Heart left ventricle (tissue), 16 donors: ENCODE results near the gene ZBTB12. TPM values are rescaled to one million over a fixed set of nuclear protein-coding genes. Genes with fewer than 3 reads are reported as not detected.

Experiments used
- ATAC-seq, 4 donors: fragments of 200-7000 bp; cut with Tn5 transposase; one replicate each; pipeline ENCODE4 v1.9.1; 2020 to 2022; ENCODE audit warnings: moderate library complexity in 4 of 4, mild to moderate bottlenecking in 3 of 4, moderate number of reproducible peaks in 1 of 4
- DNase-seq, 5 donors: peaks; one replicate each; pipeline ENCODE4 v3.0.0-alpha.2; 2020
- H3K27ac ChIP-seq, 12 donors: fragments of 200-600 bp; sonication (generic) in 4 of 12; one replicate each; pipeline versions ENCODE4 v1.5.0 to v1.8.0; 2016 to 2022; ENCODE audit warnings: mild to moderate bottlenecking in 2 of 12
- H3K27me3 ChIP-seq, 9 donors: fragments of 200-600 bp; sonication (generic) in 2 of 9; one replicate each; pipeline versions ENCODE4 v1.5.1 to v1.8.0; 2016 to 2022; ENCODE audit warnings: mild to moderate bottlenecking in 3 of 9
- H3K36me3 ChIP-seq, 9 donors: fragments of 200-600 bp; sonication (generic) in 2 of 9; one replicate each; pipeline versions ENCODE4 v1.5.0 to v1.8.0; 2018 to 2022; ENCODE audit warnings: mild to moderate bottlenecking in 2 of 9
- H3K4me1 ChIP-seq, 12 donors: fragments of 200-600 bp; sonication (generic) in 4 of 12; one replicate each; pipeline versions ENCODE4 v1.5.0 to v1.8.0; 2016 to 2022; ENCODE audit warnings: mild to moderate bottlenecking in 3 of 12
- H3K4me3 ChIP-seq, 12 donors: fragments of 200-600 bp; sonication (generic) in 4 of 12; one replicate each; pipeline versions ENCODE4 v1.5.0 to v1.8.0; 2017 to 2022; ENCODE audit warnings: mild to moderate bottlenecking in 9 of 12, moderate library complexity in 4 of 12
- H3K9me3 ChIP-seq, 12 donors: fragments of 200-600 bp; sonication (generic) in 4 of 12; one replicate each; pipeline versions ENCODE4 v1.5.0 to v1.8.0; 2016 to 2022; ENCODE audit warnings: mild to moderate bottlenecking in 1 of 12
- POLR2A ChIP-seq, 2 donors: fragments of 450-650 bp; IDR thresholded peaks; one replicate each; pipeline ENCODE4 v1.6.1; 2017; ENCODE audit warnings: antibody characterized with exemption in 2 of 2, mild to moderate bottlenecking in 2 of 2, moderate library complexity in 2 of 2
- WGBS, 4 donors: extraction: QIAGEN DNeasy Blood & Tissue Kit in 2 of 4; methylation state at CpG; one replicate each; pipeline versions ENCODE4 v1.1.5 to v1.1.7; 2013 to 2018; 5-methylcytosine and 5-hydroxymethylcytosine counted together
- intact Hi-C, 10 donors: fragments of 100-400 bp; cut with DNase I; formaldehyde crosslinking; loops; one replicate each; pipeline versions ENCODE4 v1.11.1 to v1.14.2; 2022
- polyA plus RNA-seq, 2 donors: library from polyadenylated mRNA; stranded (reverse); fragments of 200-250 nt; gene quantifications; one replicate each; pipeline ENCODE4 v1.2.3, GENCODE V29; 2013
- total RNA-seq, 9 donors: library from RNA; depleted of rRNA in 2 of 9; stranded (reverse); fragments of >200 nt in 2 of 9; fragmentation: NEBNext Ultra II Directional in 3 of 9; extraction: Animal tissue kit (Norgen Biotek cat#: 25700) in 3 of 9; gene quantifications; one replicate each; pipeline versions ENCODE4 v1.1.0 to v1.2.4, GENCODE V29; 2016 to 2023
- TF ChIP-seq, protein P1 (sequence below), 12 donors: fragments of 200-600 bp; sonication (generic) in 4 of 12; IDR thresholded peaks; one replicate each; pipeline versions ENCODE4 v1.5.0 to v1.8.0; 2018 to 2022; ENCODE audit warnings: antibody characterized with exemption in 12 of 12, mild to moderate bottlenecking in 5 of 12
- donor health status: ischemic (EF 13 %, LVEDD 7.1; RV severe dilation, severe dysfunction).
- donor health status: healthy with polysubstance abuse.
- donor health status: DM: no; HTN: yes; CAD: no.
- donor health status: DM: no; HTN: no; CAD: no.
- donor health status: ischemic (EF 25% LVEDD 6.9; RV normal size, moderate dysfunction).
- donor health status: ischemic (EF 25% LVEDD 5.7; RV mildly dilated, moderate dysfunction).
- donor health status: healthy.
- donor health status: DM: yes; HTN: yes; CAD: no.
- donor health status: ischemic (EF 35%, LVEDD 5.7; RV mildly dilated, moderate dysfunction).
- donor health status: nonischemic (EF 11% LVEDD 7.7; RV severe dilation, severe dysfunction).
- donor health status: DM: yes; HTN: yes; CAD: no.
- donor health status: PGD.
- donor health status: ischemic (EF 29% LVEDD 5.4; RV normal size, mild dysfunction).
- donor health status: nonischemic (EF 23%, LVEDD 6.1; RV moderate dilation, normal function).

Gene ZBTB12
- total and polyA plus RNA-seq, 11 donors: 0.99 to 4.3 (median 2.3) TPM

DNA sequence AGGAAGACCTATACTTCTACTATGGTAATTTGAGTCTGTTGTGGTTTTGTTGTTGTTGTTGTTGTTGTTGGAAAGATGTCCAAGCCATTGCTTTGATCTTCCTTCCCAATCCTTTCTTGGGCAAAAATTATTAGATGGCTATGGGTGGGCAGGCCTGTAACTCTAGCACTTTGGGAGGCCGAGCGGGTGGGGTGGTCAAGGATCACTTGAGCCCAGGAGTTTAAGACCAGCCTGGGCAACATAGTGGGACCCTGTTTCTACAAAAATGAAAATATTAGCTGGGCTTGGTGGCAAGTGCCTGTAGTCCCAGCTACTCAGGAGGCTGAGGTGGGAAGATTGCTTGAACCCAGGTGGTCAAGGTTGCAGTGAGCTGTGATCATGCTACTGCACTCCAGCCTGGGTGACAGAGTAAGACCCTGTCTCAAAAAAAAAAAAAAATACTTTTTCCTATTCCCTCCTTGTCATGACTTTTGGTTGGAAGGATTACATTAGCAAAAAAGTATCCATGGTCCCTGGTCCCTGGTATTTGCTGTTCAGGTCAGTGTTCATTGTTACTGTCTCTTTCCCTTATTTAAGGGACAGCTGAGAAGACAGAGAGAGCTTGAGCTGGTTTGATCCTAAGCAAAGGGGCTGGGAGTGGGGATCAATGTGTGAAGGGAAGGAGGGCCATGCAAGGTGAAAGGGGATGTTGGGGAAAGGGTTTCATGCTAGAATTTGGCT lies 51.0 kb downstream of the ZBTB12 start:
- ATAC-seq (no peak), DNase-seq (no peak)
- 91 to 99% (median 97%) methylated on average over 2 of the region's 2 CpGs for WGBS, 4 donors
- TF ChIP-seq, protein P1, sequence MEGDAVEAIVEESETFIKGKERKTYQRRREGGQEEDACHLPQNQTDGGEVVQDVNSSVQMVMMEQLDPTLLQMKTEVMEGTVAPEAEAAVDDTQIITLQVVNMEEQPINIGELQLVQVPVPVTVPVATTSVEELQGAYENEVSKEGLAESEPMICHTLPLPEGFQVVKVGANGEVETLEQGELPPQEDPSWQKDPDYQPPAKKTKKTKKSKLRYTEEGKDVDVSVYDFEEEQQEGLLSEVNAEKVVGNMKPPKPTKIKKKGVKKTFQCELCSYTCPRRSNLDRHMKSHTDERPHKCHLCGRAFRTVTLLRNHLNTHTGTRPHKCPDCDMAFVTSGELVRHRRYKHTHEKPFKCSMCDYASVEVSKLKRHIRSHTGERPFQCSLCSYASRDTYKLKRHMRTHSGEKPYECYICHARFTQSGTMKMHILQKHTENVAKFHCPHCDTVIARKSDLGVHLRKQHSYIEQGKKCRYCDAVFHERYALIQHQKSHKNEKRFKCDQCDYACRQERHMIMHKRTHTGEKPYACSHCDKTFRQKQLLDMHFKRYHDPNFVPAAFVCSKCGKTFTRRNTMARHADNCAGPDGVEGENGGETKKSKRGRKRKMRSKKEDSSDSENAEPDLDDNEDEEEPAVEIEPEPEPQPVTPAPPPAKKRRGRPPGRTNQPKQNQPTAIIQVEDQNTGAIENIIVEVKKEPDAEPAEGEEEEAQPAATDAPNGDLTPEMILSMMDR (IDR thresholded peaks at IDR 0.05): no peak
- no peak for TF ChIP-seq POLR2A (IDR thresholded peaks at IDR 0.05)
- H3K36me3 ChIP-seq: peaks cover 0 to 4% (median 0%) of the 10 kb centered on the region in 9 donors
- no peaks in the 10 kb centered on the region for H3K9me3 ChIP-seq
- H3K4me3 ChIP-seq: no peak overlapping the region
- H3K27ac ChIP-seq: no peak overlapping the region
- H3K4me1 ChIP-seq: no peaks in the 10 kb centered on the region
- H3K27me3 ChIP-seq: no peaks in the 10 kb centered on the region
- intact Hi-C loops: no loop called here

Other genes with a start within 250 kb of the ZBTB12 start
Only the 30 nearest of the 37 such genes appear.
- 1 to 10 TPM; 1.3 to 3.1 (median 2.2) TPM for gene LY6G5C, start 221.0 kb downstream of the ZBTB12 start, total RNA-seq
- gene LY6G5C, start 221.0 kb downstream of the ZBTB12 start, polyA plus RNA-seq: 1 to 10 TPM; 1.4 to 3.0 TPM
- 10 to 100 TPM; 24.2 to 54.7 (median 27.4) TPM for gene ABHD16A, start 198.8 kb downstream of the ZBTB12 start, total RNA-seq
- gene ABHD16A, start 198.8 kb downstream of the ZBTB12 start, polyA plus RNA-seq: 10 to 100 TPM; 16.5 to 47.8 TPM
- not detected for gene LY6G6F, start 195.2 kb downstream of the ZBTB12 start, total RNA-seq
- not detected for gene LY6G6F, start 195.2 kb downstream of the ZBTB12 start, polyA plus RNA-seq
- gene LY6G6D, start 186.7 kb downstream of the ZBTB12 start, total RNA-seq: under 1 TPM in 1 of 9 donors, not detected in 8; 0.75 TPM
- gene LY6G6D, start 186.7 kb downstream of the ZBTB12 start, polyA plus RNA-seq: not detected
- under 1 TPM in 1 of 9 donors, not detected in 8; 0.27 TPM for gene LY6G6C, start 180.3 kb downstream of the ZBTB12 start, total RNA-seq
- not detected for gene LY6G6C, start 180.3 kb downstream of the ZBTB12 start, polyA plus RNA-seq
- gene MPIG6B, start 178.7 kb downstream of the ZBTB12 start, total RNA-seq: under 1 TPM in 7 of 9 donors, not detected in 2; 0.19 to 1.00 (median 0.42) TPM
- under 1 TPM; 0.17 to 0.23 TPM for gene MPIG6B, start 178.7 kb downstream of the ZBTB12 start, polyA plus RNA-seq
- gene DDAH2, start 172.8 kb downstream of the ZBTB12 start, total RNA-seq: 10 to 100 TPM; 42.3 to 69.7 (median 53.2) TPM
- 10 to 100 TPM; 62.1 to 80.5 TPM for gene DDAH2, start 172.8 kb downstream of the ZBTB12 start, polyA plus RNA-seq
- 100 to 1,000 TPM in 6 of 9 donors, 10 to 100 TPM in 3; 72.5 to 310 (median 124) TPM for gene CLIC1, start 165.6 kb downstream of the ZBTB12 start, total RNA-seq
- gene CLIC1, start 165.6 kb downstream of the ZBTB12 start, polyA plus RNA-seq: 100 to 1,000 TPM in 1 of 2 donors, 10 to 100 TPM in 1; 68.0 to 392 TPM
- 1 to 10 TPM in 7 of 9 donors, under 1 TPM in 2; 0.44 to 8.4 (median 1.9) TPM for gene MSH5, start 162.1 kb downstream of the ZBTB12 start, total RNA-seq
- gene MSH5, start 162.1 kb downstream of the ZBTB12 start, polyA plus RNA-seq: 1 to 10 TPM; 1.0 to 2.3 TPM
- gene SAPCD1, start 139.4 kb downstream of the ZBTB12 start, total RNA-seq: 1 to 10 TPM in 1 of 9 donors, under 1 TPM in 2, not detected in 6; 0.73 to 1.5 (median 0.76) TPM
- under 1 TPM; 0.35 to 0.50 TPM for gene SAPCD1, start 139.4 kb downstream of the ZBTB12 start, polyA plus RNA-seq
- 10 to 100 TPM in 7 of 9 donors, 1 to 10 TPM in 2; 8.0 to 25.8 (median 16.1) TPM for gene VWA7, start 124.8 kb downstream of the ZBTB12 start, total RNA-seq
- 1 to 10 TPM; 4.0 to 6.2 TPM for gene VWA7, start 124.8 kb downstream of the ZBTB12 start, polyA plus RNA-seq
- 10 to 100 TPM; 18.6 to 61.8 (median 26.1) TPM for gene VARS1, start 106.3 kb downstream of the ZBTB12 start, total RNA-seq
- gene VARS1, start 106.3 kb downstream of the ZBTB12 start, polyA plus RNA-seq: 10 to 100 TPM; 21.9 to 54.6 TPM
- 10 to 100 TPM; 22.9 to 37.4 (median 25.9) TPM for gene LSM2, start 95.1 kb downstream of the ZBTB12 start, total RNA-seq
- gene LSM2, start 95.1 kb downstream of the ZBTB12 start, polyA plus RNA-seq: 10 to 100 TPM; 27.5 to 64.7 TPM
- gene HSPA1L, start 86.8 kb downstream of the ZBTB12 start, total RNA-seq: 1 to 10 TPM; 1.3 to 3.6 (median 1.8) TPM
- gene HSPA1L, start 86.8 kb downstream of the ZBTB12 start, polyA plus RNA-seq: 1 to 10 TPM in 1 of 2 donors, under 1 TPM in 1; 0.95 to 1.9 TPM
- gene HSPA1A, start 86.5 kb downstream of the ZBTB12 start, total RNA-seq: 100 to 1,000 TPM; 169 to 412 (median 197) TPM
- 100 to 1,000 TPM; 157 to 179 TPM for gene HSPA1A, start 86.5 kb downstream of the ZBTB12 start, polyA plus RNA-seq
- gene HSPA1B, start 74.3 kb downstream of the ZBTB12 start, total RNA-seq: 100 to 1,000 TPM; 120 to 306 (median 146) TPM
- gene HSPA1B, start 74.3 kb downstream of the ZBTB12 start, polyA plus RNA-seq: 100 to 1,000 TPM in 1 of 2 donors, 10 to 100 TPM in 1; 35.2 to 149 TPM
- gene NEU1, start 39.3 kb downstream of the ZBTB12 start, total RNA-seq: 10 to 100 TPM; 18.7 to 39.5 (median 27.6) TPM
- 10 to 100 TPM; 19.1 to 63.1 TPM for gene NEU1, start 39.3 kb downstream of the ZBTB12 start, polyA plus RNA-seq
- gene SLC44A4, start 23.1 kb downstream of the ZBTB12 start, total RNA-seq: not detected
- under 1 TPM in 1 of 2 donors, not detected in 1; 0.07 TPM for gene SLC44A4, start 23.1 kb downstream of the ZBTB12 start, polyA plus RNA-seq
- 10 to 100 TPM in 8 of 9 donors, 1 to 10 TPM in 1; 9.0 to 22.1 (median 14.8) TPM for gene EHMT2, start 4.4 kb downstream of the ZBTB12 start, total RNA-seq
- 10 to 100 TPM; 12.9 to 15.2 TPM for gene EHMT2, start 4.4 kb downstream of the ZBTB12 start, polyA plus RNA-seq
- 100 to 1,000 TPM in 1 of 9 donors, 10 to 100 TPM in 1, 1 to 10 TPM in 6, under 1 TPM in 1; 0.69 to 103 (median 5.3) TPM for gene C2, start 25.6 kb upstream of the ZBTB12 start, total RNA-seq
- 1 to 10 TPM; 1.0 to 1.3 TPM for gene C2, start 25.6 kb upstream of the ZBTB12 start, polyA plus RNA-seq
- gene CFB, start 44.0 kb upstream of the ZBTB12 start, total RNA-seq: 100 to 1,000 TPM in 1 of 9 donors, 10 to 100 TPM in 1, 1 to 10 TPM in 7; 3.0 to 151 (median 5.3) TPM
- gene CFB, start 44.0 kb upstream of the ZBTB12 start, polyA plus RNA-seq: 1 to 10 TPM; 3.7 to 5.4 TPM
- 10 to 100 TPM; 37.2 to 82.0 (median 46.4) TPM for gene NELFE, start 56.9 kb upstream of the ZBTB12 start, total RNA-seq
- gene NELFE, start 56.9 kb upstream of the ZBTB12 start, polyA plus RNA-seq: 10 to 100 TPM; 35.4 to 82.0 TPM
- 10 to 100 TPM; 24.5 to 51.8 (median 36.4) TPM for gene SKIC2, start 57.1 kb upstream of the ZBTB12 start, total RNA-seq
- gene SKIC2, start 57.1 kb upstream of the ZBTB12 start, polyA plus RNA-seq: 10 to 100 TPM; 29.3 to 35.1 TPM
- 10 to 100 TPM in 8 of 9 donors, 1 to 10 TPM in 1; 9.4 to 17.8 (median 12.8) TPM for gene DXO, start 70.1 kb upstream of the ZBTB12 start, total RNA-seq
- 10 to 100 TPM; 11.3 to 14.3 TPM for gene DXO, start 70.1 kb upstream of the ZBTB12 start, polyA plus RNA-seq
- 100 to 1,000 TPM in 3 of 9 donors, 10 to 100 TPM in 6; 51.6 to 301 (median 82.4) TPM for gene C4A, start 80.0 kb upstream of the ZBTB12 start, total RNA-seq
- 10 to 100 TPM; 34.5 to 34.6 TPM for gene C4A, start 80.0 kb upstream of the ZBTB12 start, polyA plus RNA-seq
- gene C4B, start 112.7 kb upstream of the ZBTB12 start, total RNA-seq: 100 to 1,000 TPM in 3 of 9 donors, 10 to 100 TPM in 6; 40.9 to 307 (median 75.7) TPM
- gene C4B, start 112.7 kb upstream of the ZBTB12 start, polyA plus RNA-seq: 10 to 100 TPM; 30.8 to 33.0 TPM
- gene CYP21A2, start 136.3 kb upstream of the ZBTB12 start, total RNA-seq: 1 to 10 TPM in 1 of 9 donors, under 1 TPM in 6, not detected in 2; 0.14 to 3.0 (median 0.69) TPM
- 1 to 10 TPM in 1 of 2 donors, under 1 TPM in 1; 0.11 to 1.0 TPM for gene CYP21A2, start 136.3 kb upstream of the ZBTB12 start, polyA plus RNA-seq
- gene TNXB, start 207.3 kb upstream of the ZBTB12 start, total RNA-seq: 100 to 1,000 TPM in 3 of 9 donors, 10 to 100 TPM in 6; 17.8 to 234 (median 56.9) TPM
- 10 to 100 TPM; 23.8 to 47.9 TPM for gene TNXB, start 207.3 kb upstream of the ZBTB12 start, polyA plus RNA-seq
- 10 to 100 TPM; 11.1 to 56.8 (median 28.7) TPM for gene ATF6B, start 226.2 kb upstream of the ZBTB12 start, total RNA-seq
- 10 to 100 TPM; 26.8 to 28.8 TPM for gene ATF6B, start 226.2 kb upstream of the ZBTB12 start, polyA plus RNA-seq
- 1 to 10 TPM; 1.3 to 3.7 (median 2.9) TPM for gene FKBPL, start 228.2 kb upstream of the ZBTB12 start, total RNA-seq
- 1 to 10 TPM; 2.9 to 9.3 TPM for gene FKBPL, start 228.2 kb upstream of the ZBTB12 start, polyA plus RNA-seq